ENCODE measurements around the gene CPT1B. TPM values are rescaled to one million over a fixed set of nuclear protein-coding genes. Genes with fewer than 3 reads are reported as not detected.
"Not testable (repeated sequence)": the region's sequence is repeated elsewhere in the genome, so short reads cannot be mapped to it uniquely, and the experiment has no call there.

CPT1B gene
- total and polyA plus RNA-seq, 3 experiments from 2014 or later = 0.40 to 45.0 (median 43.6) TPM

- Histone ChIP-seq H3K9me3 (ENCODE audit: low read length) (no peaks in the 10 kb centered on the region), H3K27me3 (ENCODE audit: insufficient read depth, low read length, poor library complexity, severe bottlenecking) (no peaks in the 10 kb centered on the region), H3K27ac (ENCODE audit: low read depth, low read length) (peak overlapping the region; percentile 76), H3K36me3 (ENCODE audit: insufficient read depth, low read length) (no peaks in the 10 kb centered on the region), H3K4me1 (ENCODE audit: insufficient read depth, low read length) (peaks cover 42% of the 10 kb centered on the region), H3K4me3 (ENCODE audit: low read length) (peak overlapping the region; percentile 70)
- CTCF ChIA-PET = interaction anchor here (1.5 to 4.9 kb wide), 3 partner anchors 12 to 371 kb away, joined by 4 to 73 read pairs (median 23); partner anchors contain the start of genes HDAC10, SCO2 and TYMP
- Mint-ChIP-seq H3K27ac (peak overlapping the region in 7 of 8 donors; percentile 90 to 99 (median 98)), H3K4me3 (peak overlapping the region in 4 of 7 donors; percentile 88 to 92 (median 90)), H3K4me1 (peaks cover 33 to 51% (median 38%) of the 10 kb centered on the region in 3 donors), H3K36me3 (peaks cover 0 to 21% (median 2%) of the 10 kb centered on the region in 3 donors), H3K9me3 (no peaks in the 10 kb centered on the region), H3K27me3 (peaks cover 0 to 2% of the 10 kb centered on the region in 2 donors)
- DNase-seq = no peak
- POLR2A ChIA-PET = no interaction called here
Measured at GRCh38 chr22:50622723-50623327, 44.6 kb upstream of the CPT1B start.

GRCh38 chr22:50621948-50622722, 43.9 kb upstream of the CPT1B start:
- POLR2A ChIA-PET = interaction anchor here (1.5 to 2.3 kb wide), 6 partner anchors 59 to 152 kb away, joined by 5 to 33 read pairs (median 16); partner anchors contain the start of genes KLHDC7B, LMF2, NCAPH2 and SCO2
- peak overlapping the region; percentile 76 for H3K27ac ChIP-seq (ENCODE audit: low read depth, low read length)
- peak overlapping the region; percentile 70 for H3K4me3 ChIP-seq (ENCODE audit: low read length)
- peak in 3 of 5 donors; percentile 32 to 59 (median 56) for DNase-seq
- no peaks in the 10 kb centered on the region for H3K27me3 ChIP-seq (ENCODE audit: insufficient read depth, low read length, poor library complexity, severe bottlenecking)
- H3K4me1 ChIP-seq (ENCODE audit: insufficient read depth, low read length) = peaks cover 37% of the 10 kb centered on the region
- peaks cover 0 to 2% of the 10 kb centered on the region in 2 donors for H3K27me3 Mint-ChIP-seq
- H3K9me3 Mint-ChIP-seq = no peaks in the 10 kb centered on the region
- peak overlapping the region; percentile 90 to 99 (median 98) for H3K27ac Mint-ChIP-seq
- no peaks in the 10 kb centered on the region for H3K36me3 ChIP-seq (ENCODE audit: insufficient read depth, low read length)
- H3K9me3 ChIP-seq (ENCODE audit: low read length) = no peaks in the 10 kb centered on the region
- CTCF ChIA-PET = interaction anchor here (0.6 to 4.9 kb wide), 16 partner anchors 10 to 378 kb away, joined by 3 to 73 read pairs (median 8); partner anchors contain the start of genes CHKB, HDAC10, LMF2 and NCAPH2
- H3K36me3 Mint-ChIP-seq = peaks cover 0 to 21% (median 2%) of the 10 kb centered on the region in 3 donors
- H3K4me3 Mint-ChIP-seq = peak overlapping the region; percentile 87 to 92 (median 90)
- peaks cover 33 to 48% (median 38%) of the 10 kb centered on the region in 3 donors for H3K4me1 Mint-ChIP-seq

- peak overlapping the region; percentile 70 for H3K4me3 ChIP-seq (ENCODE audit: low read length)
- H3K27ac ChIP-seq (ENCODE audit: low read depth, low read length) = peak overlapping the region; percentile 76
- ChIA-PET CTCF (interaction anchor here (0.6 to 4.9 kb wide), 32 partner anchors 8 to 379 kb away, joined by 3 to 73 read pairs (median 4); partner anchors contain the start of genes CHKB, HDAC10, LMF2 and NCAPH2), POLR2A (interaction anchor here (0.6 to 2.3 kb wide), 12 partner anchors 38 to 176 kb away, joined by 3 to 33 read pairs (median 6); partner anchors contain the start of genes CHKB, KLHDC7B, LMF2 and NCAPH2)
- H3K9me3 ChIP-seq (ENCODE audit: low read length) = no peaks in the 10 kb centered on the region
- peak overlapping the region; percentile 87 to 92 (median 90) for H3K4me3 Mint-ChIP-seq
- H3K27ac Mint-ChIP-seq = peak overlapping the region; percentile 90 to 99 (median 98)
- peaks cover 35% of the 10 kb centered on the region for H3K4me1 ChIP-seq (ENCODE audit: insufficient read depth, low read length)
- no peaks in the 10 kb centered on the region for H3K9me3 Mint-ChIP-seq
- H3K27me3 Mint-ChIP-seq = peaks cover 0 to 2% of the 10 kb centered on the region in 2 donors
- no peaks in the 10 kb centered on the region for H3K27me3 ChIP-seq (ENCODE audit: insufficient read depth, low read length, poor library complexity, severe bottlenecking)
- H3K36me3 ChIP-seq (ENCODE audit: insufficient read depth, low read length) = no peaks in the 10 kb centered on the region
- H3K36me3 Mint-ChIP-seq = peaks cover 0 to 18% (median 2%) of the 10 kb centered on the region in 3 donors
- DNase-seq = peak in 4 of 5 donors; percentile 30 to 78 (median 68)
- peaks cover 31 to 44% (median 34%) of the 10 kb centered on the region in 3 donors for H3K4me1 Mint-ChIP-seq
Measured at GRCh38 chr22:50621356-50621880, 43.2 kb upstream of the CPT1B start.

GRCh38 chr22:50620593-50621355, 42.5 kb upstream of the CPT1B start:
- H3K9me3 ChIP-seq (ENCODE audit: low read length) = no peaks in the 10 kb centered on the region
- Mint-ChIP-seq H3K4me1 (peaks cover 31 to 41% (median 31%) of the 10 kb centered on the region in 3 donors), H3K27me3 (peaks cover 0 to 2% of the 10 kb centered on the region in 2 donors), H3K27ac (peak overlapping the region; percentile 90 to 99 (median 98)), H3K9me3 (no peaks in the 10 kb centered on the region), H3K36me3 (peaks cover 0 to 13% (median 2%) of the 10 kb centered on the region in 3 donors), H3K4me3 (peak overlapping the region; percentile 87 to 92 (median 90))
- no peaks in the 10 kb centered on the region for H3K36me3 ChIP-seq (ENCODE audit: insufficient read depth, low read length)
- ChIA-PET CTCF (interaction anchor here (0.7 to 4.9 kb wide), 39 partner anchors 8 to 430 kb away, joined by 3 to 73 read pairs (median 4); partner anchors contain the start of genes CHKB, HDAC10, LMF2 and NCAPH2), POLR2A (interaction anchor here (0.6 to 2.3 kb wide), 16 partner anchors 13 to 252 kb away, joined by 3 to 33 read pairs (median 4); partner anchors contain the start of genes CHKB, KLHDC7B, LMF2 and NCAPH2)
- peak; percentile 80 to 95 (median 90) for DNase-seq
- H3K4me3 ChIP-seq (ENCODE audit: low read length) = peak overlapping the region; percentile 70
- no peaks in the 10 kb centered on the region for H3K27me3 ChIP-seq (ENCODE audit: insufficient read depth, low read length, poor library complexity, severe bottlenecking)
- H3K4me1 ChIP-seq (ENCODE audit: insufficient read depth, low read length) = peaks cover 35% of the 10 kb centered on the region
- peak overlapping the region; percentile 76 for H3K27ac ChIP-seq (ENCODE audit: low read depth, low read length)

- H3K4me1 Mint-ChIP-seq; DNase-seq; H3K36me3 Mint-ChIP-seq; CTCF ChIA-PET; H3K4me3 Mint-ChIP-seq; H3K9me3 Mint-ChIP-seq; H3K27ac Mint-ChIP-seq; H3K9me3 ChIP-seq (ENCODE audit: low read length); H3K4me3 ChIP-seq (ENCODE audit: low read length); H3K27me3 ChIP-seq (ENCODE audit: insufficient read depth, low read length, poor library complexity, severe bottlenecking); H3K27ac ChIP-seq (ENCODE audit: low read depth, low read length); H3K4me1 ChIP-seq (ENCODE audit: insufficient read depth, low read length); POLR2A ChIA-PET; H3K36me3 ChIP-seq (ENCODE audit: insufficient read depth, low read length): not testable (repeated sequence)
- peaks cover 8 to 21% of the 10 kb centered on the region in 2 donors for H3K27me3 Mint-ChIP-seq
Measured at GRCh38 chr22:50614296-50614695, 36.1 kb upstream of the CPT1B start.

GRCh38 chr22:50613291-50613981, 35.2 kb upstream of the CPT1B start:
- Histone ChIP-seq H3K36me3 (ENCODE audit: insufficient read depth, low read length) (no peaks in the 10 kb centered on the region), H3K4me1 (ENCODE audit: insufficient read depth, low read length) (no peaks in the 10 kb centered on the region), H3K27ac (ENCODE audit: low read depth, low read length) (no peak overlapping the region), H3K27me3 (ENCODE audit: insufficient read depth, low read length, poor library complexity, severe bottlenecking) (no peaks in the 10 kb centered on the region), H3K4me3 (ENCODE audit: low read length) (no peak overlapping the region), H3K9me3 (ENCODE audit: low read length) (no peaks in the 10 kb centered on the region)
- DNase-seq = no peak
- ChIA-PET POLR2A (no interaction called here), CTCF (interaction anchor here (1.7 to 2.2 kb wide), 2 partner anchors 8 to 88 kb away, joined by 5 to 6 read pairs; partner anchors contain the start of gene SCO2)
- no peaks in the 10 kb centered on the region for H3K9me3 Mint-ChIP-seq
- H3K4me3 Mint-ChIP-seq = no peak overlapping the region
- peaks cover 10 to 22% of the 10 kb centered on the region in 2 donors for H3K27me3 Mint-ChIP-seq
- peaks cover 2 to 6% (median 4%) of the 10 kb centered on the region in 3 donors for H3K4me1 Mint-ChIP-seq
- no peak overlapping the region for H3K27ac Mint-ChIP-seq
- H3K36me3 Mint-ChIP-seq = no peaks in the 10 kb centered on the region

Measured in CD8-positive, alpha-beta memory T cell (primary cell).